AG09319 (cell line): ENCODE measurements around the gene CNIH2.

ENCODE experiments used
- DNase-seq: peaks from one replicate; pipeline ENCODE4 v3.0.0-alpha.2; 2010; ENCODE audit warnings: low read depth; ENCODE audit errors: extremely low read depth
- CTCF ChIP-seq: IDR thresholded peaks from 2 replicates; pipeline ENCODE4 v1.5.1; 2011; ENCODE audit warnings: low read depth, mild to moderate bottlenecking, inconsistent platforms, low read length, moderate library complexity

Gene CNIH2

GRCh38 chr11:66314561-66315497 is 36.9 kb downstream of the CNIH2 start:
- DNase-seq: no peak
- TF ChIP-seq CTCF: no peak

GRCh38 chr11:66315498-66315885 is 37.5 kb downstream of the CNIH2 start:
- DNase-seq: no peak
- no peak for TF ChIP-seq CTCF

GRCh38 chr11:66315921-66316811 is 38.2 kb downstream of the CNIH2 start:
- DNase-seq: no peak

GRCh38 chr11:66316849-66317251 is 38.9 kb downstream of the CNIH2 start, which contains the start of gene CD248:
CD248 (minus strand) TSS chr11:66317044; CDS start chr11:66317027, 17 bp downstream.
- DNase-seq: peak; percentile 72
- no peak for TF ChIP-seq CTCF

More at GRCh38 chr11:66315921-66316811, 38.2 kb downstream of the CNIH2 start:
- TF ChIP-seq CTCF: no peak

- no peak for TF ChIP-seq CTCF
- no peak for DNase-seq
Measured at GRCh38 chr11:66317322-66317722, 39.3 kb downstream of the CNIH2 start.

- no peak for TF ChIP-seq CTCF
- peak; percentile 78 for DNase-seq
Measured at GRCh38 chr11:66317723-66318599, 40.0 kb downstream of the CNIH2 start.
